H1 (cell line): ENCODE data around the gene CD164. TPM values are rescaled to one million over a fixed set of nuclear protein-coding genes. Genes with fewer than 3 reads are reported as not detected.

Source experiments
- ASH2L ChIP-seq: fragments of 200-600, 300-600 bp; sonication (generic); IDR thresholded peaks from one replicate; pipeline ENCODE4 v1.7.1; 2017; ENCODE audit warnings: low read length
- EP300 ChIP-seq, 2 experiments: IDR thresholded peaks; 1 replicate in 1 of 2; 2 replicates in 1 of 2; pipeline ENCODE4 v1.6.1; 2011 to 2012; ENCODE audit warnings: low read depth in 2 of 2, low read length in 2 of 2, mild to moderate bottlenecking in 2 of 2, borderline replicate concordance in 1 of 2, inconsistent platforms in 1 of 2, moderate library complexity in 1 of 2
- KDM1A ChIP-seq: fragments of 200-600, 300-600 bp; sonication (generic); IDR thresholded peaks from 2 replicates; pipeline ENCODE4 v1.7.1; 2016; ENCODE audit warnings: mild to moderate bottlenecking, low read length, borderline replicate concordance
- NRF1 ChIP-seq: IDR thresholded peaks from 2 replicates; pipeline ENCODE4 v1.6.1; 2011; ENCODE audit warnings: mild to moderate bottlenecking, low read depth, low read length, improper control_type of control experiment
- PHF8 ChIP-seq: fragments of 200-600 bp; sonication (generic); conservative IDR thresholded peaks from 2 replicates; pipeline ENCODE4 v1.7.1; 2012; ENCODE audit warnings: low read depth, mild to moderate bottlenecking, inconsistent platforms, low read length, moderate library complexity
- RFX5 ChIP-seq: IDR thresholded peaks from 2 replicates; pipeline ENCODE4 v1.6.1; 2011; ENCODE audit warnings: low read depth, low read length, improper control_type of control experiment, borderline replicate concordance
- SIN3A ChIP-seq, 2 experiments: IDR thresholded peaks in 1 of 2; conservative IDR thresholded peaks in 1 of 2; 2 replicates each; pipeline ENCODE4 v1.6.1; 2011 to 2012; ENCODE audit warnings: low read length in 2 of 2, improper control_type of control experiment in 1 of 2, low read depth in 1 of 2, mild to moderate bottlenecking in 1 of 2
- polyA plus RNA-seq, 7 experiments: library from polyadenylated mRNA; depleted of rRNA in 3 of 7; stranded (reverse) in 5 of 7; unstranded in 2 of 7; fragments of >200 nt in 5 of 7; fragments of 200-250 nt in 2 of 7; gene quantifications; 1 replicate in 5 of 7; 2 replicates in 1 of 7; 4 replicates in 1 of 7; pipeline versions ENCODE4 v1.2.1 to v1.2.3, GENCODE V29; 2011 to 2013; ENCODE audit warnings: missing spikeins in 2 of 7, mixed read lengths in 2 of 7
- total RNA-seq: library from RNA; stranded (reverse); fragmentation: NEBNext Ultra II Directional; extraction: Animal tissue kit (Norgen Biotek cat#: 25700); gene quantifications from 2 replicates; pipeline ENCODE4 v1.2.1, GENCODE V29; 2021
- TF ChIP-seq, protein P1 (sequence below): IDR thresholded peaks from 2 replicates; pipeline ENCODE4 v1.6.1; 2011; ENCODE audit warnings: low read length, improper control_type of control experiment

CD164 gene
- total and polyA plus RNA-seq, 2 of the 8 experiments (the other 6 are each of a cell fraction or from before 2014, with no cell fraction given): 69.3 to 94.3 TPM

- TF ChIP-seq, protein P1, sequence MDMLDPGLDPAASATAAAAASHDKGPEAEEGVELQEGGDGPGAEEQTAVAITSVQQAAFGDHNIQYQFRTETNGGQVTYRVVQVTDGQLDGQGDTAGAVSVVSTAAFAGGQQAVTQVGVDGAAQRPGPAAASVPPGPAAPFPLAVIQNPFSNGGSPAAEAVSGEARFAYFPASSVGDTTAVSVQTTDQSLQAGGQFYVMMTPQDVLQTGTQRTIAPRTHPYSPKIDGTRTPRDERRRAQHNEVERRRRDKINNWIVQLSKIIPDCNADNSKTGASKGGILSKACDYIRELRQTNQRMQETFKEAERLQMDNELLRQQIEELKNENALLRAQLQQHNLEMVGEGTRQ: no peak
- no peak for TF ChIP-seq NRF1
- TF ChIP-seq SIN3A (conservative IDR thresholded peaks at IDR 0.05 in 1 of 2, IDR thresholded peaks at IDR 0.05 in 1 of 2; ENCODE audit: low read depth in 1 of 2, low read length in 2 of 2): no peak
- TF ChIP-seq PHF8: no peak
- no peak for TF ChIP-seq KDM1A
- TF ChIP-seq EP300 (IDR thresholded peaks at IDR 0.05; ENCODE audit: borderline replicate concordance in 1 of 2, low read depth in 2 of 2, low read length in 2 of 2): no peak
- no peak for TF ChIP-seq ASH2L
- TF ChIP-seq RFX5: no peak
Observed at GRCh38 chr6:109321752-109322151, 60.5 kb downstream of the CD164 start (continued).
